OCI-LY3 (cell line): Measurements from ENCODE around the gene KRT73.

Experiments used
- H2AFZ ChIP-seq: fragments of 200-600, 300-600 bp; shearing (Covaris generic); 2 replicates; pipeline ENCODE4 v1.6.0; 2014; ENCODE audit warnings: antibody characterized with exemption, low read depth, low read length
- H3K27ac ChIP-seq: fragments of 200-600, 300-600 bp; sonication (generic); 2 replicates; pipeline ENCODE4 v1.5.1; 2014; ENCODE audit warnings: mild to moderate bottlenecking, low read length, moderate library complexity, mixed read lengths
- H3K27me3 ChIP-seq: fragments of 200-600, 300-600 bp; sonication (generic); 2 replicates; pipeline ENCODE4 v1.6.1; 2014; ENCODE audit warnings: low read depth, low read length, mixed read lengths
- H3K36me3 ChIP-seq: fragments of 200-600, 300-600 bp; sonication (generic); replicated peaks from 2 replicates; pipeline ENCODE3; 2014; ENCODE audit warnings: low read depth, low read length, mixed read lengths
- H3K4me1 ChIP-seq: fragments of 300-600, 200-600 bp; sonication (generic); 2 replicates; pipeline ENCODE4 v1.6.1; 2014; ENCODE audit warnings: low read length, mixed read lengths
- H3K4me2 ChIP-seq: fragments of 200-600, 300-600 bp; sonication (generic); 2 replicates; pipeline ENCODE4 v1.6.1; 2014; ENCODE audit warnings: low read length, mixed read lengths
- H3K4me3 ChIP-seq: fragments of 300-600, 200-600 bp; sonication (generic); 2 replicates; pipeline ENCODE4 v1.5.1; 2014; ENCODE audit warnings: antibody characterized with exemption, mild to moderate bottlenecking, low read length, moderate library complexity
- H3K79me2 ChIP-seq: fragments of 300-600, 200-600 bp; shearing (Covaris generic); 2 replicates; pipeline ENCODE4 v1.6.1; 2014; ENCODE audit warnings: mild to moderate bottlenecking, low read length, mixed read lengths
- H3K9ac ChIP-seq: fragments of 300-600, 200-600 bp; shearing (Covaris generic); 2 replicates; pipeline ENCODE4 v1.6.0; 2014; ENCODE audit warnings: mild to moderate bottlenecking, low read length, moderate library complexity
- H3K9me3 ChIP-seq: fragments of 200-600, 300-600 bp; shearing (Covaris generic); 2 replicates; pipeline ENCODE4 v1.6.1; 2014; ENCODE audit warnings: low read length, mixed read lengths; ENCODE audit not compliant: insufficient read depth
- H4K20me1 ChIP-seq: fragments of 200-600, 300-600 bp; sonication (generic); 2 replicates; pipeline ENCODE4 v1.6.1; 2016; ENCODE audit warnings: low read length, mixed read lengths; ENCODE audit not compliant: insufficient read depth
- CTCF ChIP-seq: fragments of 200-600, 300-600 bp; sonication (generic); IDR thresholded peaks from 2 replicates; pipeline ENCODE4 v1.5.1; 2014; ENCODE audit warnings: antibody characterized with exemption, low read length, low read depth
- EZH2phosphoT487 ChIP-seq: fragments of 200-600 bp; shearing (Covaris generic); IDR thresholded peaks from 2 replicates; pipeline ENCODE4 v1.6.1; 2018; ENCODE audit warnings: antibody characterized with exemption, mixed run types, low read depth

KRT73 gene

GRCh38 chr12:52636592-52637258, 18.4 kb upstream of the KRT73 start:
- H3K4me1 ChIP-seq = no peaks in the 10 kb centered on the region
- H3K4me2 ChIP-seq = no peak overlapping the region
- no peaks in the 10 kb centered on the region for H3K79me2 ChIP-seq
- no peak overlapping the region for H3K27ac ChIP-seq
- no peak overlapping the region for H3K4me3 ChIP-seq
- no peak overlapping the region for H2AFZ ChIP-seq
- H3K36me3 ChIP-seq = no peaks in the 10 kb centered on the region
- no peaks in the 10 kb centered on the region for H4K20me1 ChIP-seq
- no peaks in the 10 kb centered on the region for H3K9me3 ChIP-seq
- no peak for TF ChIP-seq EZH2phosphoT487
- TF ChIP-seq CTCF = no peak
- peaks cover 40% of the 10 kb centered on the region for H3K27me3 ChIP-seq
- H3K9ac ChIP-seq = no peak overlapping the region

GRCh38 chr12:52636189-52636588, 17.8 kb upstream of the KRT73 start:
- no peak overlapping the region for H3K4me2 ChIP-seq

GRCh38 chr12:52634266-52635056, 16.1 kb upstream of the KRT73 start:
- H3K9ac ChIP-seq = no peak overlapping the region

More at GRCh38 chr12:52636189-52636588, 17.8 kb upstream of the KRT73 start:
- H3K79me2 ChIP-seq = no peaks in the 10 kb centered on the region
- H4K20me1 ChIP-seq = no peaks in the 10 kb centered on the region
- no peaks in the 10 kb centered on the region for H3K9me3 ChIP-seq
- TF ChIP-seq CTCF (no peak), EZH2phosphoT487 (no peak)
- H3K36me3 ChIP-seq = no peaks in the 10 kb centered on the region
- no peak overlapping the region for H2AFZ ChIP-seq
- no peak overlapping the region for H3K4me3 ChIP-seq
- no peak overlapping the region for H3K9ac ChIP-seq
- H3K4me1 ChIP-seq = no peaks in the 10 kb centered on the region
- H3K27ac ChIP-seq = no peak overlapping the region
- H3K27me3 ChIP-seq = peaks cover 39% of the 10 kb centered on the region

More at GRCh38 chr12:52634266-52635056, 16.1 kb upstream of the KRT73 start:
- no peaks in the 10 kb centered on the region for H3K9me3 ChIP-seq
- H3K4me1 ChIP-seq = peaks cover 5% of the 10 kb centered on the region; the same call in 1 of the 2 replicates
- H3K4me2 ChIP-seq = no peak overlapping the region
- no peaks in the 10 kb centered on the region for H3K79me2 ChIP-seq
- no peak overlapping the region for H3K4me3 ChIP-seq
- H3K27me3 ChIP-seq = peaks cover 28% of the 10 kb centered on the region
- no peaks in the 10 kb centered on the region for H4K20me1 ChIP-seq
- TF ChIP-seq EZH2phosphoT487 = no peak
- no peak for TF ChIP-seq CTCF
- no peak overlapping the region for H3K27ac ChIP-seq
- no peaks in the 10 kb centered on the region for H3K36me3 ChIP-seq
- no peak overlapping the region for H2AFZ ChIP-seq
